ENCODE measurements around the gene SELENOO. TPM values are rescaled to one million over a fixed set of nuclear protein-coding genes. Genes with fewer than 3 reads are reported as not detected.

The SELENOO gene, protein sequence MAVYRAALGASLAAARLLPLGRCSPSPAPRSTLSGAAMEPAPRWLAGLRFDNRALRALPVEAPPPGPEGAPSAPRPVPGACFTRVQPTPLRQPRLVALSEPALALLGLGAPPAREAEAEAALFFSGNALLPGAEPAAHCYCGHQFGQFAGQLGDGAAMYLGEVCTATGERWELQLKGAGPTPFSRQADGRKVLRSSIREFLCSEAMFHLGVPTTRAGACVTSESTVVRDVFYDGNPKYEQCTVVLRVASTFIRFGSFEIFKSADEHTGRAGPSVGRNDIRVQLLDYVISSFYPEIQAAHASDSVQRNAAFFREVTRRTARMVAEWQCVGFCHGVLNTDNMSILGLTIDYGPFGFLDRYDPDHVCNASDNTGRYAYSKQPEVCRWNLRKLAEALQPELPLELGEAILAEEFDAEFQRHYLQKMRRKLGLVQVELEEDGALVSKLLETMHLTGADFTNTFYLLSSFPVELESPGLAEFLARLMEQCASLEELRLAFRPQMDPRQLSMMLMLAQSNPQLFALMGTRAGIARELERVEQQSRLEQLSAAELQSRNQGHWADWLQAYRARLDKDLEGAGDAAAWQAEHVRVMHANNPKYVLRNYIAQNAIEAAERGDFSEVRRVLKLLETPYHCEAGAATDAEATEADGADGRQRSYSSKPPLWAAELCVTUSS
- total RNA-seq (10 to 100 TPM in 1 of 2 donors, 1 to 10 TPM in 1; 7.6 to 22.2 TPM), polyA plus RNA-seq (ENCODE audit: insufficient read length in 2 of 2) (10 to 100 TPM; 29.1 to 41.2 TPM)
- long read RNA-seq, donor 1, partial matches to known transcripts = 18 of 18 reads
- long read RNA-seq, donor 1, other reads (novel, unspliced or antisense) = 0 of 18 reads
- long read RNA-seq, donor 2, partial matches to known transcripts = 0 of 2 reads
- long read RNA-seq, donor 2, other reads (novel, unspliced or antisense) = 0 of 2 reads
- long read RNA-seq, donor 3, partial matches to known transcripts = 0 of 1 reads
- long read RNA-seq, donor 3, other reads (novel, unspliced or antisense) = 0 of 1 reads
- long read RNA-seq, donor 4, partial matches to known transcripts = 49 of 53 reads
- long read RNA-seq, donor 4, other reads (novel, unspliced or antisense) = 0 of 53 reads

DNA sequence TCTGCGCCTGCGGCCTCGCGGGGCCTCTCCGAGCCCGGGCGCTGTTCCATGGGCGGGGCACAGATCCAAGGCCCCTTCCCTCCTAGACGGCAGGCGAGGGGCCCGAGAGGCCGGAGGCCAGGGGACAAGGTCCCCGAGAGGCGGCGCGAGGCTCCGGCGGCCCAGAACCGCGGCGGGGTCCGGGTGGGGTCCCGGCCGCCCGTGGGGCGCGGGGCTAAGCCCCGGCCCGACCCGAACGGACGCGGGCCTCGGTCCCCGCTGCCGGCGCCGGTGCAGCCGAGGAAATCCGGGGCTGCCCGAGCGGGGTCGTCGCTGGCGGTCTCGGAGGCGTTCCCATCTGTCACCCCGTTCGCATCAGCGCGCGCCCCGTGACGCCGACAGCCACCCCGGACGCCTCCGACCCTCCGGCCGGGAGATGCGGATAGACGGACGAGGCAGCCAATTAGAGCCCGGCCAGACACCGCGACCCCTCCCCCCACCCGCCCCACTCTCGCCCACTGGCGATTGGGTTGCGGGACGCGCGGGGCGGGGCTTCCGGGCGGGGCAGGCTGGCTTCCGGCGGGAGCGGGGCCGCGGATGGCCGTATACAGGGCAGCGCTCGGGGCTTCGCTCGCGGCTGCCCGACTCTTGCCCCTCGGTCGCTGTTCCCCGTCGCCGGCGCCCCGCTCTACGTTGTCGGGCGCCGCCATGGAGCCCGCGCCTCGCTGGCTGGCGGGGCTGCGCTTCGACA is at the start of gene SELENOO:
Gene SELENOO, plus strand, starts transcription at position 551 of the 730 bp plus-strand sequence. Its CDS starts 26 bp downstream, at position 577.
- Histone ChIP-seq H3K27me3 (ENCODE audit: control insufficient read depth, insufficient read depth, low read length) (no peaks in the 10 kb centered on the region), H3K9me3 (ENCODE audit: control insufficient read depth, insufficient read depth, low read length) (no peaks in the 10 kb centered on the region), H3K27ac (ENCODE audit: low read depth, low read length) (peak within 1 kb of the TSS; percentile 7), H3K4me3 (ENCODE audit: low read depth, low read length) (peak within 1 kb of the TSS; percentile 47), H3K36me3 (ENCODE audit: control insufficient read depth, insufficient read depth, low read length) (peaks cover 54% of the 10 kb centered on the region), H3K4me1 (ENCODE audit: control insufficient read depth, insufficient read depth, low read length) (peaks cover 28% of the 10 kb centered on the region)
- WGBS (ENCODE audit: insufficient coverage) = under 1% methylated on average over 103 of the region's 105 CpGs
- DNase-seq (ENCODE audit: low read depth in 4 of 6, low spot score in 6 of 6) = peak; percentile 78 to 98 (median 88)

DNA sequence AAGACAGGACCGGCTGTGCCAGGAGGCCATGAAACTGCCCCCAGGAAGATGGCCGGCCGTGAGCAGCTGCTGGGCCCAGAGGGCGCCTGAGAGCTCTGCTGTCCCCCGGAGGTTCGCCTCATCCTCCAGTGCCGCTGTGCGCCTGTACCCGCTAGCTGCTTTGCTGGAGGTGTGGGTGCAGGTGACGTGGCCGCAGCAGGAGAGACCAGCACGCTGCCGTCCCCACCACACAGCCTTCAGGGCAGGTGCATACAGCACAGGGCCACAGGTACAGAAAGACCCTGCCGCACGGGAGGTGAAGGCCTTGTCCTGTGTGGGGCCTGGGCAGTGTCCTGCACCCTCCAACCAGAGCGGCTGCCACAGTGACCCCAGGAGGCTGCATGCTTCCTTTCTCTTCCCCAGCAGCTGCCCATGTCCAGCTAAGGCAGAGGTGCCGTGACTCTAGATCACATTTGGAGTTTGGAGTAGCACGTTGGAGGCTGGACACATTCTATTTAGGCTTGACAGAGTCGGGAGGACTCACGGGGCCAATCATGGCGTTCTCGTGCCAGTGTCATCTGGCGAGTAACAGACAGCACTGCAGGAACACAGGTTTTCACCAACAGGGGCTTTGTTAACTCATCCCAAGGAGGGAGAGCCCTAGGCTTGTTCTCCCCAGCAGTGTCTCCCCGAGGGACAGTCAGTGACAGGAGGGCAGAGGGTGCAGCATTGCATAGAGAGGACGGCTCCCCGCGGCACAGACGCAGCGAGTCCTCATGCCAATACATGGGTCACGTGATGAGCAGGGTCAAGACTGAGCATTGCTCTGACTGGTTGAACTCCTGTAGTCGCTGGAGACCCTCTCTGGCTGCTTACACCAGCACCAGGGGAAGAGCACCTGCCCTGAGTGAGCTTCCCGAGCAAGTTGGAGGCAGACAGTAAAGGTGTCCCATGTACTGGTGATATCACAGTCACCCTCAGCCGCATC is 49.0 kb upstream of the SELENOO start:
- no peak overlapping the region for H3K27ac ChIP-seq (ENCODE audit: low read depth, low read length)

DNA sequence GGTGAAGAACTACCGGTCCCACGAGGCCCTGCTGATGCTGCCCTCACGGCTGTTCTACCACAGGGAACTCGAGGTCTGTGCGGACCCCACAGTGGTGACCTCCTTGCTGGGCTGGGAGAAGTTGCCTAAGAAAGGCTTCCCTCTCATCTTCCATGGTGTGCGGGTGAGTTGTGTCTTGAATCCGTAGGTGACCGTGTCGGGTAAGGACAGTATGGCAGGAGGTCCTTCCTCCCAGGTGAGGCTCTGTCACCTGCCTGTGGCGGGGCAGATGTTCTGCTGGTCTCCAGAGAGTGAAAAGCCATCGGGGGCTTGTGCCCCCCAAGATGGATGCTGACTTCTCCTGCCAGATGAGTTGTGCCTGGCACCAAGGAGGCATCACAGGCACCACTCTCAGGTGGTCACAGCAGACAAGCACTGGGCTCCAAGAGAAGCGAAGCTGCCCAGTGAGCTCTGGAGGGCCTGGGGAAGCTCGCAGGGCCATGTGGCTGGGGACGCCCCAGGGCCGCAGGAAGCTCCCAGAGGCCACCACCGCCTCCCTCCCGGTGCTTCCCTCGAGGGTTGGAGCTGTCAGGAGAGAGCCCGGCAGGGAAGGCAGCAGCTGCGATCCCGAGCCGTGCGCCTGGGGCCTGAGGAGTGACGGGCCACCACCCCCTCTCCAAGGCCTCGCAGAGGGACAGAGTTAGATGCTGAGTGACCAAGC is 47.6 kb upstream of the SELENOO start:
- peaks cover 3% of the 10 kb centered on the region for H3K27me3 ChIP-seq (ENCODE audit: control insufficient read depth, insufficient read depth, low read length)
- H3K27ac ChIP-seq (ENCODE audit: low read depth, low read length) = no peak overlapping the region
- WGBS (ENCODE audit: insufficient coverage) = 82% methylated on average over 15 of the region's 25 CpGs
- peaks cover 3% of the 10 kb centered on the region for H3K36me3 ChIP-seq (ENCODE audit: control insufficient read depth, insufficient read depth, low read length)
- no peak overlapping the region for H3K4me3 ChIP-seq (ENCODE audit: low read depth, low read length)
- peaks cover 15% of the 10 kb centered on the region for H3K4me1 ChIP-seq (ENCODE audit: control insufficient read depth, insufficient read depth, low read length)
- DNase-seq (ENCODE audit: low read depth in 4 of 6, low spot score in 6 of 6) = no peak
- H3K9me3 ChIP-seq (ENCODE audit: control insufficient read depth, insufficient read depth, low read length) = no peaks in the 10 kb centered on the region

More for the DNA sequence above, 49.0 kb upstream of the SELENOO start:
- H3K4me3 ChIP-seq (ENCODE audit: low read depth, low read length) = no peak overlapping the region
- 79% methylated on average over 32 of the region's 33 CpGs for WGBS (ENCODE audit: insufficient coverage)
- no peaks in the 10 kb centered on the region for H3K9me3 ChIP-seq (ENCODE audit: control insufficient read depth, insufficient read depth, low read length)
- peaks cover 28% of the 10 kb centered on the region for H3K4me1 ChIP-seq (ENCODE audit: control insufficient read depth, insufficient read depth, low read length)
- no peaks in the 10 kb centered on the region for H3K36me3 ChIP-seq (ENCODE audit: control insufficient read depth, insufficient read depth, low read length)
- H3K27me3 ChIP-seq (ENCODE audit: control insufficient read depth, insufficient read depth, low read length) = no peaks in the 10 kb centered on the region
- DNase-seq (ENCODE audit: low read depth in 4 of 6, low spot score in 6 of 6) = no peak

- peaks cover 14% of the 10 kb centered on the region for H3K4me1 ChIP-seq (ENCODE audit: control insufficient read depth, insufficient read depth, low read length)
- peaks cover 3% of the 10 kb centered on the region for H3K27me3 ChIP-seq (ENCODE audit: control insufficient read depth, insufficient read depth, low read length)
- no peak overlapping the region for H3K4me3 ChIP-seq (ENCODE audit: low read depth, low read length)
- no peak overlapping the region for H3K27ac ChIP-seq (ENCODE audit: low read depth, low read length)
- WGBS (ENCODE audit: insufficient coverage) = 94% methylated on average over 5 of the region's 7 CpGs
- no peaks in the 10 kb centered on the region for H3K9me3 ChIP-seq (ENCODE audit: control insufficient read depth, insufficient read depth, low read length)
- no peak for DNase-seq (ENCODE audit: low read depth in 4 of 6, low spot score in 6 of 6)
- H3K36me3 ChIP-seq (ENCODE audit: control insufficient read depth, insufficient read depth, low read length) = peaks cover 3% of the 10 kb centered on the region
Measured at GRCh38 chr22:50153756-50154140, 47.1 kb upstream of the SELENOO start.

DNA sequence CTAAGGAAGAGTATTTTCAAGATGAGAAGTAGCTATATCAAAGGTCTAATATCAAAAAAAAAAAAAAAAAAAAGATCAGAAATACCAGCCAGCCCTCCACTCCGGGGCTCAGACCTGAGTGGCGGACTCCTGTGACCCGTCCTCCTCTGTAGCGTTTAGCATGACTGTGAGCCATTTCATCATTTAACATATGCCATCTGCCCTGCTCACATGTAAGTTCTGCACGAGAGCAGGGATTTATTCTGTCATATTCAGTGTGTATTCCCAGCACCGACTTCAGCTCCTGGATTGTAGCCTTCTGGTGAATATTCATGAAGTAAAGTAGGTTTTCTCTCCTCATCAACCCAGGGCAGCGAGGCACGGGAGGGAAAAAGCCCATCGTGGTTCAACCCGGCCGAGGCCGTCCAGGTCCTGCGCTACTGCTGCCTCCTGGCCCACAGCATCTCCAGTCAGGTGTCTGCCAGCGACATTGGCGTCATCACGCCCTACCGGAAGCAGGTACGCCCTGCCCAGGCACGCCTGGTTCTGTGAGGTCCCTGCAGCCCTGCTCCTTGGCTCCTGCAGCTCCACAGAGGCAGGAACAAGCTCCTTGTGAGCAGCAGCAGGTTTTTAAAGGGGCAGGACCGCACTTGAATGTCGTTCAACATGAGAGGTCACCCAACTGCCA is 43.0 kb upstream of the SELENOO start:
- Histone ChIP-seq H3K9me3 (ENCODE audit: control insufficient read depth, insufficient read depth, low read length) (no peaks in the 10 kb centered on the region), H3K4me1 (ENCODE audit: control insufficient read depth, insufficient read depth, low read length) (no peaks in the 10 kb centered on the region), H3K27me3 (ENCODE audit: control insufficient read depth, insufficient read depth, low read length) (peaks cover 3% of the 10 kb centered on the region), H3K36me3 (ENCODE audit: control insufficient read depth, insufficient read depth, low read length) (peaks cover 3% of the 10 kb centered on the region), H3K27ac (ENCODE audit: low read depth, low read length) (no peak overlapping the region), H3K4me3 (ENCODE audit: low read depth, low read length) (no peak overlapping the region)
- WGBS (ENCODE audit: insufficient coverage) = 77% methylated on average over 20 of the region's 21 CpGs
- DNase-seq (ENCODE audit: low read depth in 4 of 6, low spot score in 6 of 6) = peak in 1 of 6 donors; percentile 47

DNA sequence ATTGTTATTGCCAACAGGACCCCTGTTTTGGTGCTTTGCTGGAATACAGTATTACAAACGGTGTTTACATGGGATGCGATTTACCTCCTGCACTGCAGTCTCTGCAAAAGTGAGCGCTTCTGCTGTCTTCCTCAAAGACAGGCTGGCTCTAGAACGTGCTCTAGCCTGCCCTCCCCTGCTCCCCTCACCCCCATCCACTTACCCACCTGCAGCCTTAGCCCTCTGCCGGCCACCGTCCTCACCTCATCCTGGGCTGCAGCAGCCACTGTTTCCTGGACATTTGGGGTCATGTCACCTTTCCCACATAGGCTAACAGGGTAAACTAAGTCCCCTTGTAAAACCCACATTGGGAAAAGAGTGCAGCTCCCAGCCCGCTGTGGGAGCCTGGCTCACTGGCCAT is 39.9 kb upstream of the SELENOO start:
- DNase-seq (ENCODE audit: low read depth in 4 of 6, low spot score in 6 of 6) = no peak
- Histone ChIP-seq H3K9me3 (ENCODE audit: control insufficient read depth, insufficient read depth, low read length) (no peaks in the 10 kb centered on the region), H3K27me3 (ENCODE audit: control insufficient read depth, insufficient read depth, low read length) (peaks cover 3% of the 10 kb centered on the region), H3K27ac (ENCODE audit: low read depth, low read length) (no peak overlapping the region), H3K36me3 (ENCODE audit: control insufficient read depth, insufficient read depth, low read length) (peaks cover 5% of the 10 kb centered on the region), H3K4me3 (ENCODE audit: low read depth, low read length) (no peak overlapping the region), H3K4me1 (ENCODE audit: control insufficient read depth, insufficient read depth, low read length) (no peaks in the 10 kb centered on the region)
- WGBS (ENCODE audit: insufficient coverage) = 79% methylated on average over 7 of the region's 7 CpGs

DNA sequence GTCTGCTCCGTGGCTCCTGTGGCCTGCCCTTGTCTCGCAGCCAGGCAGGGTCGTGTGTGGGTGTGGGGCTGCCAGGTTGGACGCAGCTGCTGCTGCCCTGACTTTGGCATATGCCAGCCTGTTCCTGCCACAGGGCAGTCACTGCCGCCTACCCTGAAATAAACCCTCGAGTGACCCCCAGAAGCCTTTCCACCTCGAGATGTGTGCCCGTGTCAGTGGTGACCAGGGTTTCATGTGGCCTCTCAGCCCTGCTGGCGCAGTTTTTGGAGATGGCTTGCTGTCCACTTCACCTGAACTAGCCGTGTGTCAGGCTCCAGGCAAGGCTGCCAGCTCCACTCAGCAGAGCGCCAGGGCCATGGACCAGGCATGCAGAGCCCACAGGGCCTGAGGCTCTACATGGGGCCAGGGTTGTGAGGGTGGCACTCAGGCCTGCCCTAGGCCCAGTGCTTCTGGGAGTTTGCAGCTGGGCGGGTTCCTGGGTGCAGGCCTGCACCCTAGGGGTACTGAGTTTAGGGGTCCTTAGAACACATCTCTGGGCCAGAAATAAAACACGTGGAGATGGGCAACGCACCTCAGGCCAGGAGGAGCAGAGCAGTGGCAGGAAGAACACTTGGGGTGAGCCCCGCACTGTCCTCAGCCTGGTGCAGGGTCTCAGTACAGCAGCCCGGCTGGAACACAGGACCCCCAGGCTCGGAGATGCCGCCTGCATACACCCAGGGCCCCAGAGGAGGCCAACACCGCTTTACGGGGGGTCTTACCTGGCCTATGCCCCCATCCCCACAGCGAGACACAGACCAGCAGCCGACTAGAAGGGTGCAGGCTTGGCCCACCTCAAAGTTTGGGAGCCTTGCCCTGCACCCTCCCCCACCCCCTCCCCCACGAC is 39.1 kb upstream of the SELENOO start:
- 87% methylated on average over 16 of the region's 23 CpGs for WGBS (ENCODE audit: insufficient coverage)
- Histone ChIP-seq H3K27me3 (ENCODE audit: control insufficient read depth, insufficient read depth, low read length) (peaks cover 3% of the 10 kb centered on the region), H3K36me3 (ENCODE audit: control insufficient read depth, insufficient read depth, low read length) (peaks cover 5% of the 10 kb centered on the region), H3K4me1 (ENCODE audit: control insufficient read depth, insufficient read depth, low read length) (no peaks in the 10 kb centered on the region), H3K4me3 (ENCODE audit: low read depth, low read length) (no peak overlapping the region), H3K27ac (ENCODE audit: low read depth, low read length) (no peak overlapping the region), H3K9me3 (ENCODE audit: control insufficient read depth, insufficient read depth, low read length) (no peaks in the 10 kb centered on the region)
- DNase-seq (ENCODE audit: low read depth in 4 of 6, low spot score in 6 of 6) = no peak

All from spinal cord (tissue), 10 donors.